Measurements from ENCODE around the gene LHFPL5.

DNA sequence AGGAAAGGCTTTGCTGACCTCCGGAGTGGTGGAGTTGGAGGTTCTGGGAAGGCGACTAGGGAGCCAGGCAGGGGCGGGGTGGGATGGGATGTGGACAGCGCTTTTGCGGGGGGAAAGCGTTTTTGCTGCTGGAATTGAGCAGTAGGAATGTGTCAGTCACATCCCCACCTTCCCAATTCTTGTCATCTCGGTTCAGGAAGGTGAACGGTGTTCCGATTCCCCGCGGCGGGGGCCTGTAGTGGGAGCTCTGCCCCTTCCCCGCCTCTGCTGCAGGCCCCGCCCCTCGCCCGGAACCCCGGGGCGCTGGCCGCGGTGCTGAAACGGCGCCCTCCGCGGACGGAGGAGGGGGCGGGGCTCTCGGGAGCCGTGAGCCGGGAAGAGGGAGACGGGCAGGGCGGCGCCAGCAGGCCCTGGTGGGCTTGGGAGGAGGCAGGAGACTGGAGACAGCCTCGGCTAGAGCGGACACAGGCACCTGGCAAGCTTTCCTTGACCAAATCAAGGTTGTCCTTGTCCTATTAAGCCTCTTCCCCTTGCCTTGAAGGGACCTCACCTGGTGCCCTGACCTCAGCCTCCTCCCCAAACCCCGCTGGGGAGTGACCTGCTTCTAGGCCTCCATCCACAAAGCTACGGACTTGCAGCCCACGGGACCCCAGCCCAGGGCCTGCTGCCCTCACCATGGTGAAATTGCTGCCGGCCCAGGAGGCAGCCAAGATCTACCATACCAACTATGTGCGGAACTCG is at the start of gene LHFPL5:
- TF ChIP-seq CTCF (IDR thresholded peaks at IDR 0.05) (no peak), POLR2A (IDR thresholded peaks at IDR 0.05) (no peak)

All from body of pancreas (tissue), 4 donors.